ENCODE measurements around the gene ABCC8.

Gene ABCC8

DNA sequence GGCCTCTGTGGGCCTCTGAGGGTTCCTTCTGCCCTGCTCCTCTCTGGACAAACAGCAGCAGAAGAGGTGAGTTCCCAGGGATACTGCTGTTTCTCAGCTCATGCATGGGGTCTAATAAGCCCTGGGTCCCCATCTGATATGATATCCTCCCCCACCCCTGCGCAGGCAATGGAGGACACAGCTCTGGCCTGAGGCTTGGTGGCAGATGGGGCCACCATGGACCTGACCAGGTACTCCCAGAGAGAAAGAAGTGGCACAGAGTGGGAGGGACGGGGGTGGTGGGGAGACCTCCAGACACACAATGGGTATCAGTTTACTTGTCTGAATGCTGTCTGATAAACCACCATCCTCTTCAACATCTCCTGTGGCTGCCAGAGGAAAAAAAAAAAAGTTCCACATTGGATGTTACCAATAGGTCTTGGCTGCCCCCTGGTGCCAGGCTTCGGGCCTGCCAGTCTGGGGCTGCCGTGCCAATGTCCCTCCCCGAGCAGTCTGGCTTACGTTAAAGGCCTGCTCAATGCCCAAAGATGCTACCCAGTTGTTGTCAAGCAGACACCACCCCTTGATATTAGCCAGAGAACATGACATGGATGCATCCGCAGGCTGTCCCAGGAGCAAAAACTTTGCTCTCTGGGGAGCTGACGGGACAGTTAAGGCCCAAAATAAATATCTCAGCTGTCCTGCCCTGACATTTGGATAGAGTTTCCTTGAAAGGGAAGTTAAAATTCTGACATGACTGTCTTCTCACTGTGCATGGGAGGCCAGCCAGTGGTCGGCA, 27.9 kb upstream of the ABCC8 start:
- no peak for FAIRE-seq

DNA sequence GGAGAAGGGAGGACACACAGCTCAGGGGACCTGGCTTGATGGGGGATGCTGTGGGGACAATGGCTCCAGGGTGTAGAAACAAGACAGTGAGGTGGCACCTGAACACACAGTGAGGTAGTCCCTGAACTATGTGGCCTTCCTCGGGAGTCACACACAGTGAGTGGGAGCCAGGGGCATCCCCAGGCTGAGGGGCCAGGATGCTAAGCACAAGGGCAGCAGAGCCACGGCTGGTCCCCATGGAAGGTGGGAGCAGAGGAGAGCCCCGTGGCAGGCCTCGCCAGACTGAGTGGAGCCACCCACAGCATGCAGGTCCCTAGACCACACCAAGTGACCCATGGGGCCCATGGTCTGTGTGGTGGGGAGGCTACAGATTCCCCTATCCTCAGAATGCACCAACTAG, 26.0 kb upstream of the ABCC8 start:
- FAIRE-seq, result no peak

DNA sequence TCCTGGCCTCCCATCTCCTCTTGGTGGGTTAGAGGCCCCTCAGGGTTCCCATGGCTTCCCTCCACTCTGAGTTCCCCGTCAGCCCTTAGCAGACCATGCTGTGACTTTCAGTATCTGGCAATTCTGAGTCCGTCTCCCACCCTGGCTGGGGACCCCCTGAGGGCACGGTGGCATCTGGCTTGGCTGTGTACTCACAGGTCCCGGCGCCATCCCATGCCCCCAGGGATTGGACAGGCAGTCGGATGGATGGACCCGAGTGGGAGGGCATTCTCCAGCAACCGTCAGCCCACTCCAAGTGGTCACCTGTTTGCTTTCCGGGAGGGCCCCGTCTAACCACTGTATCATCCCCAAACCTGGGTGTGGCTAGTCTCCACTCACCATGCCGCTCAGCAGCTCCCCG, 24.0 kb upstream of the ABCC8 start:
- no peak for FAIRE-seq

DNA sequence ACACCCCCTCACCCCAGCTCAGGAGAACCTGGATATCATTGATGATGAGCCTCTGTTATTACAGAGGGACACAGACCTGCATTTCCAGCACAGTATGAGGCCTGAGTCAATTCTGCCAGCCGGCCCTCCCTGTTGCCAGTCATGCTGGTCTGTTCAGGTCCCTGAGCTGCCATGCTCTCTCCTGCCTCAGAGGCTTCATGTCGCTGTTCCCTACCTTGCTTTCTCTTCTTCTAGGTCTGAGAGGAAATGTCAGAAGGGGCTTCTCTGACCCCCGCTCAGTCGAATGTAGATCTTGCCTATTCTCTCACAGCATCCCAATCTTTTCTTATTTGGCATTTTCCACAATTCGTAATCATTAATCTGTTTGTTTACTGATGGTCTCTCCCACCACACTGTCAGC, 21.8 kb upstream of the ABCC8 start:
- FAIRE-seq, result no peak

DNA sequence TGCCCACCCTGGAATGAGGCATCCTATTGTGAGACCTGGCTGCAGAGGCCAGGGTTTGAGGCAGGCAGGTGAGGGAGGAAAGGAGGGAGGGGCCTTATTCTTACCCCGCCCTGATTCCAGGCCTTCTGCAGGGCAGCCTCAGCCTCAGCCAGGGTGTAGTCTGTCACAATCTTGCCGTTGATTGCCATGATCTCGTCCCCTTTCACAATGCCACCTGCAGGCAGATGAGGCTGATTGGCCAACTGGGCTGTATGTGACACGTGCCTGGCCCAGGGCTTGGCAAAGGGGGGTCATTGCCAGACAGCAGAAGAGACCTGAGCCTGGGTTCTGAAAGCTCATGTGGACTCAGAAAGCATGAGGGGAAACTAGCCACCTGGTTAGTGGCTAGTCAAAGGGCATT, 21.4 kb upstream of the ABCC8 start:
- FAIRE-seq, result no peak

DNA sequence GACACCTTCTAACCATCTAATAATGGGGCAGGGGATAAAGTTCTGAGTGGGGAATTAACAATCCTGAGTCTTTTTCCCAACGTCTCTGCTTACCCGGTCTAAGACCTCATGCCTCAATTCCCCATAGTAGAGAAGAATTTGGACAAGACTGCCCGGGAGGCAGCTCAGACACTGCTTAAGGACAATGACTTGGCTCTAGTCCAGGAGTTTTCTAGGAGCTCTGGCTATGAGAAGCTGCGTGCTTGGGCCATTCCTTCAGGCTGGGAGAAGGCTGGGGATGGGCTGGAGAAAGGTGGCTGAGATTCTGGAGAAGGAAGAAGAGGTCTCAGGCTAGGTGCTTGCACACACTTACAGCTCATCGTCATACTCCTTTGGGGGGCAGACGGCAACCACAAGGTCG, 19.8 kb upstream of the ABCC8 start:
- no peak for FAIRE-seq

DNA sequence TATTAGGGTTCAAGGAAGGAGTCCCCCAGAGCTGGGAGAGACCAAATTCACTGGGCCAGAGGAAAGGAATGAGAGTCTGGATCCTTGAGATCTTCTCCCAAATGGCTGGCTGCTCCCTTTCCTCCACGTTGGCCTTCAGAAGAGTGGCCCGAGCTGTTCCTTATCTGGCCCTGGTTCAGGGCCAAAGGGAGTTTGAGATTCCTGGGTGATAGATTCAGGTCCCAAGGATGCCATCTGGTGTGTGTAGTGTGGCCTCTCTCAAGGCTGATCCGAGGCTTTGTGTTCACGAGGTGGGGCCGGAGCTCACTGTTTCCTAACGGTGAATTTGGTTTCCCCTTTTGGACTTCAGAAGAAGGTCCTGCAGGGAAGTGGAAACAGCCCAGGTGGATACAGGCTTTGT, 17.4 kb upstream of the ABCC8 start:
- no peak for FAIRE-seq

DNA sequence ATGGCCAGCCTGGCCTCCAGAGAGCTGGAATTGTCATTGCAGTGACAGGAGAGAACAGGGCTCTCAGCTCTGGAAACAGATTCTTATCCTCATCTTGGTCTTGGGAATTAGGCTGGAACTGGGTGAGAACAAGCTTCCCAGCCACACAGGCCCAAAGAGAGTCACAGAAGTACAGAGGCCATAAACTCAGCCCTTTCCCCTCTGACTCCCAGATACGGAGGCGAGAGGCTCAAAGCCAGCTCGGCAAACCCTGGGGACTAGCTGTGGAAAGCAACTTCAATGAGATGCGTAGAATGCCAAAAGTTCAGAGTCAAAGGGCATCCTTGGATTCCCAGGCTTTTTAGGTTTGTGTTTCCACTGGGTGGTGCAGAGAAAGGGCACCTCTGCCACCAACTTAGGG, 14.3 kb upstream of the ABCC8 start:
- no peak for FAIRE-seq

DNA sequence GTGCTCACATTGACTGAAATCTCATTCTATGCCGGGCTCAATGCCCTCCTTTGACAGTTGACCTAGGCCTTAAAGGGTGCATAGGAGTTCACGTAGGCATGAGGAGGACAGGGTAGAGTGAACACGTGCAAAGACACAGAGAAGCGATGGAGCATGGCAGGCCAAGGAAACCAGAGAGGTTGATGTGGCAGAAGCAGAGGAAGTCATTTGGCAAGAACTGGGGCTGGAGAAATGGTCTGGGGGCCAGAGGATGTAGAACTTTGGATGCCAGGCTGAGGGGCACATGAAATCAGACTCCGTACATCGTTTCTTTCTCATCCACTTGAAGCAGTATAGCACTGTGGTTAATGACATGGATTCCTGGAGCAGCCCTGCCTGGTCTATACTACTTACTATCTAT, 13.6 kb upstream of the ABCC8 start:
- FAIRE-seq, result no peak

DNA sequence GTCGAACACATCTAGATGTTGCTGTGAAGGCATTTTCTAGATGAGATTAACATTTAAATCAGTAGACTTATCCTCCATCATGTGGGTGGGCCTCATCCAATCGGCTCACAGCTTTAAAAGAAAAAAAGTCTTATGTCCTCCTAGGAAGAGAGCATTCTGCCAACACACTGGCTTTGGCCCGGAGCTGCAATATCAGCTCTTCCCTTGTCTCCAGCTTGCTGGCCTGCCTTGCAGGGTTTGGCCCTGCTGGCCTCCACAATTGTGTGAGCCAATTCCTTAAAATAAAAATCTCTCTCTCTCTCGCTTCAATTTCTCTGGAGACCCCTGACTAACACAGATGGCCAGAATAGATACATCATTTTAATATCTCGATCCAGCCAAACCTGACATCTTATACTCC, 13.1 kb upstream of the ABCC8 start:
- no peak for FAIRE-seq

DNA sequence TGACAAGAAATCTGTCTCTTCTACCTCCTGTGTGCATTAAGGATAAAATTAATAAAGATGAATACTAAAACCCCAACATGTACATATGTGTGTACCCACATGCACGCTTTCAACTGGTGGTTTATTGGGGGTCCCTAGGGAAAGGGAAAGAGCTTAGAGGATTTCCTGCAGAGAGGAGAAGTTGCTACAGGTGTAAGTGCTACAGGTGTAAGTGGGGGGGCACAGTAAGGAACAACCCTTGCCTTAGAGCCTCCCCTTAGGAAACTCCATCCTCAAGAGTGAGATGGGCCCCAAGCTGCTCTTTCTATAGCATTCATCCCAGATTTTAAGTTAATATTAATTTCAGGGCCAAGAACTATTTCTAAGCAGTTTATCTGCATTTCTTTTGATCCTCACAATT, 11.9 kb upstream of the ABCC8 start:
- no peak for FAIRE-seq

DNA sequence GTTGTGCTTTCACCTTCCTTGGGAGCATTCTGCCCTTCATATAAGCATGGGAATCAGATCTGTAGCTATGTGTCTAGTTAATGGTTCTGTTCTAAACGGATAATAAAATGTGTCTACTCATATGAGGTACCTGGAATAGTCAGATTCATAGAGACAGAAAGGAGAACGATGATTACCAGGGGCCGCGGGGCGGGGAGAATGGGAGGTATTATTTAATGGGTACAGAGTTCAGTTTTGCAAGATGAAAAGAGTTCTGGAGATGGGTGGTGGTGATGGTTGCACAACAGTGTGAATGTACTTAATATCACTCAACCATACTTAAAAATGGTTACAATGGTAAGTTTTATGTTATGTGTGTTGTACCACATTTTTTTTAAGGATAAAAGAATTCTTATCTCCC, 10.0 kb upstream of the ABCC8 start:
- no peak for FAIRE-seq

DNA sequence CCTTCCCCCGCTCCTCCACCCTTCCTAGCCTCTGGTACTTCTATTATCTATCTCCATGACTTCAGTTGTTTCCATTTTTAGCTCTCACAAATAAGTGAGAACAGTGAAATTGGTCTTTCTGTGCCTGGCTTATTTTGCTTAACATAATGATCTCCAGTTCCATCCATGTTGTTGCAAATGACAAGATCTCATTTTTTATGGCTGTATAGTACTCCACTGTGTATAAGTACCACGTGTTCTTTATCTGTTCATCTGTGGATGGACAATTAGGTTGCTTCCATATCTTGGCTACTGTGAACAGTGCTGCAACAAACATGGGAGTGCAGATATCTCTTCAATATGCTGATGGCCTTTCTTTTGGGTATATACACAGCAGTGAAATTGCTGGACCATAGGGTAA, 6.9 kb upstream of the ABCC8 start:
- FAIRE-seq, result no peak

DNA sequence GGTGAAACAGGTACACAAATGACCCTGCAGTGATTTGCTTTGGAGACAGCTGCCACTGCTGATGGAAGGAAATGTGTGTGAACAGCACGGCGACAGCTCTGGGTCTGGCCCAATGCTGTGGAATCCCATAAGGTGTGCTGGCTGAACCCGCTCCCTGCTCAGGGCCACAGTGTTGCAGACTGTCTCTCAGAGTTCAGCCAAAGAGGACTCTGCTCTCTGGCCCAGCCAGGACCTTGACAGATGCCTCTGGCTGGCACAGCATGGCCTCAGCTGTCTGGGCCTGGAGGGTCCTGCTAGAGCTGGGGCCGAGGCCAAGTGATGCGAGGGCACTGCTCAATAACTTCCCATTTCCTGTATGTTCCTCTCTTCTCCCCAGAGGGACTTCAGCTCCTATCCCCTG, 5.3 kb upstream of the ABCC8 start:
- FAIRE-seq, result no peak

DNA sequence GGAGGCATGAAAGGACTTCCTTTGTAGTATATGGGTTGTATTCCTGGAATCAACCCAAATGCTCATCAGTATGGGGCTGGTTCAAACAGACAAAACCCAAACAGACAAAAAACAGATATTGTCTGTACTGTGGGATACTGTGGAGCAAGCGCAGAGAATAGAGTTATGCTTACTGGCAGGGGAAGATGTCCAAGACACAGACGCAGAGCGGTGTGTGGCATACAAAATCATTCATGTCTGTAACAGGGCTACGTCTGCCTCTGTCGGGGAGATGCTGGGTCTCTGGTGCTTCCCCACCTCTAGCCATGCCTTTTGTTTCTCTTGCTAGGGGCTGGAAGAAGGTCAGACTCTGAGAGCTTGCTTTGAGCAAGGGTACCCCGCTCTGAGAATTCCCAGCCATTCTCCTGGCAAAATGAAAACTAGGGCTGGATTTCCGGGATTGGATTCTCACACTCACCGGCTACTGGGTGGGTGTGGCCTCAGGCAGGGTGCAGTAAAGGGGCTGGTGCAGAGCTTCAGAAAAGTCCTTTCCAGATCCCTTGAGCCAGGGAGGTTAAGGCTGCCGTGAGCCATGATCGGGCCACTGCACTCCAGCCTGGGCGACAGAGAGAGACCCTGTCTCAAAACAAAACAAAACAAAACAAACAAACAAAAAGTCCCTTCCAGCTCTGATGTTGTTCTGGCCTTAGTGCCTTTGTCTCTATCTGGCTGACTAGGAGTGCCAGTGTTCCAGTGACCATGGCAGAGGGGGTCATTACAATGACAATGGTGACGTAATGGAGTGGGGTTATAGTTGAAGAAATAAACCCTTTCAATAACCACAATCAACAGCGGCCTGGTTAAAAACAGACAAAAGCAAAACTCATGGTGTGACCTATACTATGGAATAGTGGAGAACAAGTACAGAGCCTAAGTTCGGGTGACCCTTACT, 2.9 kb upstream of the ABCC8 start:
- FAIRE-seq, result no peak

DNA sequence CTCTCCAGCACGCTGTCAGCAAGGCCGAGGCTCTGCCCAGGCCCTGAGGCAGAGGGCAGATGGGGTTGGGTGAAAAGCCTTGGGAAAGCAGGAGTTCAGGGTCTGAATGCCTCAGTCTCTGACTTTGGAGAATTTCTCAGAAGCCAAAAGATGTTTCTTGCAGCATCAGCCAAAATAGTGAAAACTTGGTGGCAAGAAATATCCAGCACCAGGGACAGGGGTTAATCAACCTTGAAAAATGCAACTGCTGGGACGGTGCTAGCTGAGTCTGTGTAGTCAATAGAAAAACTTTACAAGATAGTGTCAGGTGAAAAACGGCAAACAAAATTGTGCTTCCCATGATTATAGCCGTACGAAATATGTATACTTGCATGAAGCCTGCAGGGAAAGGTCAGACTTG, 1.4 kb upstream of the ABCC8 start:
- no peak for FAIRE-seq

DNA sequence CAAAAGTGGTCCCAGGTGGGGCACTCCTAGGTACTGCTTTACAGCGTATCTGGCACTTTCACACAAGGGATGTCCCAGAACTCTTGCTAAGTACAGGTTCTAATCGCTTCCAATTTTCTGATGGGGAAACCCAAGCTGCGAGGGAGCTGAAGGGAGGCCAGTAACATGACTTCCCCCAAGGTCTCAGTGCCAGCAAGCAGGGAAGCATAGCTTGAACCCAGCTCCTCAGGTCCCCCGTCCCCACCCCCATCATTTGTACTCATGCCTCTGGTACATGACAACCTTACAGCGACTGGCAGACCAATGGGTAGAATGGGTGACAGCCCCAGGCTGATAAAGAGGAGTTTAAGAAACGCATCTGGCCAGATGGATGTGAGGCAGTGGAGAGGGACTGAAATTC, 716 bp upstream of the ABCC8 start:
- FAIRE-seq, result no peak

DNA sequence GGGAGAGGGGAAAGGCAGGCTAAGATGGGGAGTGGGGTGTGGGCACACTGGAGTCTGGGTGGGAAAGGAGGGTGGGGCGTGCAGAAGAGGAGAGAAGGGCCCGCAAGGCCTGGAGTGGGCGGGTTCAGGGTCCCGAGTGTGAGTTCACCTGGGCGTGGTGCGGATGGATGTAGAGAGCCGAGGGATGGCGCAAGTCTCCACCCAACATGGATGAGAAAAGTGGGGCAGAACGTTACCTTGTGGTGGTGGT, 364 bp upstream of the ABCC8 start:
- no peak for FAIRE-seq

DNA sequence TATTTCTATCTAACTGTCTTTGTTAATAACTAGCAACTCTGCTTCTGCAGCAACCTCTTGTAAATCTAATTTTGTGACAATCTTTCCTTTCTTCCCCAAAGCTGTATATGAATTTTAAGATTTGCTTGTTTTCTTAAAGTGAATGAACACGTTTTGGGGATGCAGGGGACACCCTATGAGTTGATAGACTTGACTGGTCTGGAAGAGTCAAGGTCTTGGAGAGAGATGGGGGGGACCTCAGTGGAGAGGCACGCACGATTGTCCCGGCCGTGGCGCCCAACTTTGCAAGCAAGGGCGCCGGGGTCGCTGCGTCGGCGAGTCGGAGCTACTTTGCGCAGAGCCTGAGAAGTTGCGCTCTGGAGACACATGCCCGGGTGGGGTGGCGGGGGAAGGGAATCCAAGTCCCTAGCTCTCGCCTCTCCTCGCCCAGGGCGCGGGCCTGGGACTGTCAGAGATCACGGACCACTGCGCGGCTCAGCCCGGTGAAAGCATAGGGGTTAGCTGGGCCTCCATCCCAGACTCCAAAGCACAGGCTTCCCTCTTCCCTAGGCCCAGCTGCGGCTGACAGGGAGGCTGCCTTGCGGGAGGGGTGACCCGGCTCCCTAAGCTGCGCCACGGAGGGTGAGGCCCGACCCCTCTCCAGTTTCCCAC, 854 bp downstream of the ABCC8 start:
- FAIRE-seq, result no peak

DNA sequence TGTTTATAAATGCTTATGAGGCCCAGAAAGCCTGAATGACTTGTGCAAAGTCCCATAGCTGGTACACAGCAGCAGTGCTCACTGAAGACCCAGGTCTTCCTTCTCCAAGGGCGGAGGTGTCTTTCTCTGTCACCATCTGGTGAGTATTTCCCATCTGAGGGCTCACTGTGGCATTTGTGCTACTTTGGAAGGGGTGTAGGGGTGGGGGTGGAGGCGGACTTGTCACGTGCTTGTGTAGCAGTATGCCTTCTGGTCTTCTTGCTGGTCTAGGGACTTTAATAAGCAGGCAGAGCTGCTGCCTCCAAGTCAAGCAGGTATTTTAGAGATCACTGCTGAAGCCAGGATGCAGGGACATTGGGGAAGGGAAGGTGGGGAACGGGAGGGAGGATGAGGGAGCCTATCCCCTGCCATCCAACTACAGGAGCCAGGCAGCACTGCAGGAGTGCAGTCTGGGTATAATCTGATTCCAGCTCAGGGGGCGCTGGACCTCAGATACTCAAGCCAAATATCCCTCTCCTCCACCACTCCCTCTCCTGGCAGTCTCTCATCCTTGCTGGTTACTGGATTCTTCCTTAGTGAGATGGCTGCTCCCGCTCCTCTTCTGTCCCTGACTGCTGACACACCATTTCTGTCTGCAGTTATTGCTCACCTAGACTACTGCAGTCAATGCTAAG, 3.4 kb downstream of the ABCC8 start:
- no peak for FAIRE-seq

DNA sequence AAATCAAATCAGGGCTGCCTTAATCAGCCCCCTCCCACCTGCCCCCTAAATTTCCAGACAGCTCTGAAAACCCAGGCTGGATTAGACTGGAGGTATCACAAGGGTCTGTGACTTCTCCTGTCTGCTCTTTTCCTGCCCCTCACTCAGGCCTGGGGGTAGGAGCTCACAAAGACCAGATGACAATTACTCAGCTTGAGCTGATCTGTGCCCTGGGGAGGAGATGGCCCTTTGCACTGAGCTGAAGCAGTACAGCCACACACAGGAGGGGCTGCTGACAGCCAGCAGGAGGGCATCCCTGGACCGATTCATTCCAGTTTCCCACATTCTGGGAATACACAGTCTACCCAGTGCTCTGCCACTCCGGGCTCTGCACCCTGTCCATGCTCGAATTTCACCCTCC, 4.2 kb downstream of the ABCC8 start:
- no peak for FAIRE-seq

DNA sequence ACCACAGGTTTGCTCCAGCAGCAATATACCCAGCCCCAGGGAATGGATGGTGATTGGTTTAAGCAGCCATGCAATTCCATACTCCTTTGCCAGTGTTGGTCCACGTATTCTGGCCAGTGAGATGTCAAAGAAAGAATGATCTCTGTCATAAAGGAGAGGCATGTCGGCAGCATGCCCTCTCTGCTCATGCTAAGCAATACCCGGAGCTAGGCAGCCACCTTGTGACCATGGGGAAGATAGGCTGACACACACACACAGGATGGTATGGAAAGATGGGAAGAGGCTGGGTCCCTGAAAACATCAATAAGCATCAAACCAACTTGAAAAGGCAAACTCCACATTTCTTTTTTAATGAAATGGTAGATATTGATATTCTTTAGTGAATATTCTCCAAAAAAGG, 5.1 kb downstream of the ABCC8 start:
- no peak for FAIRE-seq

DNA sequence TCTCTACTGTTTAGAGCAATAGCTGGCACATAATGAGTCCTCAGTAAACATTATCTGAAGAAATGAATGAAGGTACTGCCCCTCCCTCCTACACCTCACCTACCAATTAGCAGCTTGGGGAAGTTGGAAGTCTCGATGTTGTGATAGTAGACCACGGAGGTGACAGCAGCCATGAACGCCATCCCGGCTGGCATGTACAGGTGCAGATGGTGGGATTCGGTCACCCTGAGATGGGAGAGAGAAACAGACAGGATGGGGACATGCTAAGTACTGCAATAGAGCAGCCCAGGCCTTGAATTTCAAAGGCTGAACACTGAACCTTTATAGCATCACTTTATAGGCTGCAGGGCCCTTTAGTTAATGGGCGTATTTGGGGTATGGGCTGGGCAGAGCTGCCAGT, 6.6 kb downstream of the ABCC8 start:
- FAIRE-seq, result no peak

DNA sequence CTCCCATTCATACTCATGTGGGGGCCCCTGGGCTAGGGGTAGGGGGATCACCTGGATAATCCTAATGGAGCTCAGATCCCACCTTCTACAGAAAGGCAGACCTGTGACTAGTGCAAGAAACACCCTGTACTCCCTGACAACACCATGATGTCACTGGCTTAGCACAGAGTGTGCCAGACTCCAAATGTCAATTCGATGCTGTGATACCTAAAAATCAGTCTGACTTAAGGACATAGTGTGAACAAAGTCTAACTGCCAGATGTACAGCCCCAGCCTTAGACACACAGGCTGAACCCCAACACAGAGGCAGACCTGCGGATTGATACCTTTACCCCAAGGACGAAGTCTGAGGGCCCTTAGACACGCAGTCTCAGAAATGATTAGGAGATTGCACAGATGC, 8.5 kb downstream of the ABCC8 start:
- no peak for FAIRE-seq

All from endometrium (tissue), 2 donors.